HCT116 (cell line): Measurements from ENCODE around the gene AACS.

Experiments
- YY1 ChIP-seq: IDR thresholded peaks from 2 replicates; pipeline ENCODE4 v1.6.1; 2011; ENCODE audit warnings: low read length, low read depth, moderate library complexity, mild to moderate bottlenecking; ENCODE audit not compliant: insufficient replicate concordance; ENCODE audit errors: extremely low read depth
- ZNF274 ChIP-seq: fragments of 200-500 bp; sonication (Bioruptor generic); IDR thresholded peaks from 2 replicates; pipeline ENCODE4 v1.6.1; 2014; ENCODE audit warnings: mild to moderate bottlenecking, low read depth, low read length, inconsistent platforms

DNA sequence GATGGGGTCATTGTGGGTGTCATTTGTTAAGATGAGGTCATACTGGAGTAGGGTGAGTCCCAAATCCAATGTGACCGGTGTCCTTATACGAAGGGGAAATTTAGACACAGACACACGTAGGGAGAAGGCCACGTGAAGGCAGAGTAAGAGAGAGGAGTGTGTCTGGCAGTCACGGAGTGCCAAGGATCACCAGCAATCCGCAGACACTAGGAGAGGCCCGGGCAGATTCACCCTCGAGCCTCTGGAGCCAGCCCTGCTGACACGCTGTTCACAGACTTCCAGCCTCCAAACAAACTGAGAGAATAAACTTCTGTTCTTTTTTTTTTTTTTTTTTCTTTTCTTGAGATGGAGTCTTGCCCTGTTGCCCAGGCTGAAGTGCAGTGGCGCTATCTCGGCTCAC is 46.9 kb upstream of the AACS start:
- TF ChIP-seq YY1 (no peak), ZNF274 (no peak)
